Right atrium auricular region (tissue), 2 donors: Measurements from ENCODE around the gene CUX1. TPM values are rescaled to one million over a fixed set of nuclear protein-coding genes. Genes with fewer than 3 reads are reported as not detected.

Experiments
- DNase-seq: peaks from one replicate; pipeline ENCODE4 v3.0.0-alpha.2; 2019; ENCODE audit warnings: low spot score
- H3K27ac ChIP-seq, 2 donors: fragments of 200-600 bp; sonication (generic); 1 replicate in 1 of 2; 2 replicates in 1 of 2; pipeline ENCODE4 v1.5.1; 2016 to 2019
- H3K27me3 ChIP-seq, 2 donors: fragments of 200-600 bp; sonication (generic); one replicate each; pipeline versions ENCODE4 v1.5.1 to v1.6.0; 2017 to 2019
- H3K36me3 ChIP-seq: fragments of 200-600 bp; sonication (generic); one replicate; pipeline ENCODE4 v1.5.1; 2016
- H3K4me1 ChIP-seq, 2 donors: fragments of 200-600 bp; sonication (generic); one replicate each; pipeline versions ENCODE4 v1.5.1 to v1.6.0; 2017 to 2019
- H3K4me3 ChIP-seq, 2 donors: fragments of 200-600 bp; sonication (generic); 1 replicate in 1 of 2; 2 replicates in 1 of 2; pipeline ENCODE4 v1.5.1; 2017 to 2019; ENCODE audit warnings: mild to moderate bottlenecking in 1 of 2, moderate library complexity in 1 of 2
- H3K9me3 ChIP-seq, 2 donors: fragments of 200-600 bp; sonication (generic); one replicate each; pipeline ENCODE4 v1.5.1; 2019
- CTCF ChIP-seq, 2 donors: fragments of 200-600 bp; sonication (generic); IDR thresholded peaks; one replicate each; pipeline ENCODE4 v1.5.1; 2019; ENCODE audit warnings: antibody characterized with exemption in 2 of 2
- total RNA-seq, 2 donors: library from RNA; depleted of rRNA; stranded (reverse); fragments of >200 nt; gene quantifications; one replicate each; pipeline ENCODE4 v1.1.0, GENCODE V29; 2016

The CUX1 gene
- total RNA-seq, 2 donors from 2014 or later, result 71.1 to 94.4 TPM

GRCh38 chr7:102230593-102230992 is 413.2 kb downstream of the CUX1 start:
- H3K4me3 ChIP-seq, result no peak overlapping the region
- TF ChIP-seq CTCF (IDR thresholded peaks at IDR 0.05), result no peak
- no peaks in the 10 kb centered on the region for H3K4me1 ChIP-seq
- no peak for DNase-seq
- H3K36me3 ChIP-seq, result peaks cover 32% of the 10 kb centered on the region
- H3K9me3 ChIP-seq, result no peaks in the 10 kb centered on the region
- no peaks in the 10 kb centered on the region for H3K27me3 ChIP-seq
- no peak overlapping the region for H3K27ac ChIP-seq

- no peak for TF ChIP-seq CTCF (IDR thresholded peaks at IDR 0.05)
- Histone ChIP-seq H3K9me3 (no peaks in the 10 kb centered on the region), H3K4me1 (no peaks in the 10 kb centered on the region), H3K27ac (peak overlapping the region in 1 of 2 donors; percentile 12), H3K4me3 (no peak overlapping the region), H3K36me3 (peaks cover 32% of the 10 kb centered on the region), H3K27me3 (no peaks in the 10 kb centered on the region)
- DNase-seq, result no peak
Observed at GRCh38 chr7:102232611-102233286, 415.3 kb downstream of the CUX1 start.

GRCh38 chr7:102234131-102234530 is 416.7 kb downstream of the CUX1 start:
- no peaks in the 10 kb centered on the region for H3K27me3 ChIP-seq
- H3K4me1 ChIP-seq, result no peaks in the 10 kb centered on the region
- no peak overlapping the region for H3K27ac ChIP-seq
- H3K36me3 ChIP-seq, result peaks cover 27% of the 10 kb centered on the region
- no peaks in the 10 kb centered on the region for H3K9me3 ChIP-seq
- TF ChIP-seq CTCF (IDR thresholded peaks at IDR 0.05), result no peak
- H3K4me3 ChIP-seq, result no peak overlapping the region
- DNase-seq, result no peak

GRCh38 chr7:102234801-102235550 is 417.6 kb downstream of the CUX1 start:
- Histone ChIP-seq H3K36me3 (peaks cover 30% of the 10 kb centered on the region), H3K9me3 (no peaks in the 10 kb centered on the region), H3K4me1 (no peaks in the 10 kb centered on the region), H3K27me3 (no peaks in the 10 kb centered on the region), H3K4me3 (no peak overlapping the region), H3K27ac (no peak overlapping the region)
- TF ChIP-seq CTCF (IDR thresholded peaks at IDR 0.05), result no peak
- DNase-seq, result no peak

GRCh38 chr7:102236102-102236501 is 418.7 kb downstream of the CUX1 start:
- no peak for TF ChIP-seq CTCF (IDR thresholded peaks at IDR 0.05)
- DNase-seq, result no peak
- Histone ChIP-seq H3K9me3 (no peaks in the 10 kb centered on the region), H3K4me3 (no peak overlapping the region), H3K4me1 (no peaks in the 10 kb centered on the region), H3K27me3 (no peaks in the 10 kb centered on the region), H3K27ac (no peak overlapping the region), H3K36me3 (peaks cover 39% of the 10 kb centered on the region)
